Naive thymus-derived CD4-positive, alpha-beta T cell (primary cell): ENCODE data around the gene PLEKHO2. TPM values are rescaled to one million over a fixed set of nuclear protein-coding genes. Genes with fewer than 3 reads are reported as not detected.

Experiments used
- ATAC-seq: fragments of 150-1000 bp; cut with Tn5 transposase; 2 replicates; pipeline ENCODE4 v1.10.0; 2021; ENCODE audit warnings: mild to moderate bottlenecking, moderate library complexity
- CTCF ChIA-PET: fragments of 350-600 bp; sonication (Branson Sonifier 250); formaldehyde crosslinking; loops from one replicate; lab custom pipeline; 2021; ENCODE audit warnings: antibody characterized with exemption; lab: Charles Lee
- POLR2A ChIA-PET: fragments of 350-600 bp; sonication (Branson Sonifier 250); formaldehyde crosslinking; loops from one replicate; lab custom pipeline; 2021; ENCODE audit warnings: antibody characterized with exemption, inconsistent platforms; lab: Charles Lee
- DNase-seq, 9 donors: peaks; one replicate each; pipeline versions ENCODE4 v3.0.0 to v3.0.0-alpha.2; 2020 to 2022; ENCODE audit warnings: mixed read lengths in 1 of 9
- H3K27ac ChIP-seq: one replicate; pipeline ENCODE4 v1.7.0; 2013; ENCODE audit warnings: mild to moderate bottlenecking, low read depth, low read length, moderate library complexity
- H3K27me3 ChIP-seq, 2 donors: one replicate each; pipeline ENCODE4 v1.7.0; 2013; ENCODE audit warnings: low read length in 2 of 2, mild to moderate bottlenecking in 2 of 2, moderate library complexity in 2 of 2; ENCODE audit not compliant: control insufficient read depth in 2 of 2, insufficient read depth in 2 of 2
- H3K36me3 ChIP-seq, 3 experiments: 1 replicate in 2 of 3; 2 replicates in 1 of 3; pipeline ENCODE4 v1.7.0; 2013; ENCODE audit warnings: low read length in 3 of 3, mild to moderate bottlenecking in 3 of 3, moderate library complexity in 1 of 3; ENCODE audit not compliant: insufficient read depth in 3 of 3, control insufficient read depth in 2 of 3
- H3K4me1 ChIP-seq, 2 donors: one replicate each; pipeline ENCODE4 v1.7.0; 2013; ENCODE audit warnings: low read length in 2 of 2, mild to moderate bottlenecking in 2 of 2, moderate library complexity in 1 of 2; ENCODE audit not compliant: control insufficient read depth in 2 of 2, insufficient read depth in 2 of 2
- H3K4me3 ChIP-seq: 2 replicates; pipeline ENCODE4 v1.7.0; 2013; ENCODE audit warnings: mild to moderate bottlenecking, low read length
- H3K9me3 ChIP-seq, 3 experiments: 1 replicate in 2 of 3; 2 replicates in 1 of 3; pipeline ENCODE4 v1.7.0; 2013; ENCODE audit warnings: low read length in 3 of 3; ENCODE audit not compliant: control insufficient read depth in 2 of 3
- H3K27ac Mint-ChIP-seq, 9 donors: one replicate each; pipeline ENCODE4 v1.8.0; 2020 to 2022; ENCODE audit warnings: mixed read lengths in 9 of 9, mild to moderate bottlenecking in 8 of 9, moderate library complexity in 5 of 9, inconsistent platforms in 2 of 9
- H3K27me3 Mint-ChIP-seq, 5 donors: one replicate each; pipeline ENCODE4 v1.8.0; 2021 to 2022; ENCODE audit warnings: mixed read lengths in 5 of 5, mild to moderate bottlenecking in 1 of 5
- H3K36me3 Mint-ChIP-seq, 5 donors: one replicate each; pipeline ENCODE4 v1.8.0; 2020 to 2022; ENCODE audit warnings: mixed read lengths in 5 of 5, mild to moderate bottlenecking in 3 of 5, inconsistent platforms in 1 of 5
- H3K4me1 Mint-ChIP-seq, 7 donors: one replicate each; pipeline ENCODE4 v1.8.0; 2020 to 2022; ENCODE audit warnings: mixed read lengths in 7 of 7, mild to moderate bottlenecking in 3 of 7, inconsistent platforms in 1 of 7
- H3K4me3 Mint-ChIP-seq, 10 donors: one replicate each; pipeline ENCODE4 v1.8.0; 2020 to 2022; ENCODE audit warnings: mild to moderate bottlenecking in 10 of 10, mixed read lengths in 10 of 10, moderate library complexity in 6 of 10, inconsistent platforms in 2 of 10
- H3K9me3 Mint-ChIP-seq, 11 donors: one replicate each; pipeline ENCODE4 v1.8.0; 2020 to 2022; ENCODE audit warnings: mixed read lengths in 11 of 11, mild to moderate bottlenecking in 4 of 11, inconsistent platforms in 1 of 11, moderate library complexity in 1 of 11
- intact Hi-C, 2 donors: fragments of 100-400 bp; cut with micrococcal nuclease; formaldehyde crosslinking; loops; one replicate each; pipeline ENCODE4 v1.15.1; 2023
- polyA plus RNA-seq, 2 donors: library from polyadenylated mRNA; unstranded; fragments of 300-500 nt; fragmentation: Illumina TruSeq; gene quantifications; one replicate each; pipeline ENCODE4 v1.2.3, GENCODE V29; 2021
- total RNA-seq, 6 experiments: library from RNA in 5 of 6; stranded (reverse) in 5 of 6; gene quantifications; 1 replicate in 5 of 6; 2 replicates in 1 of 6; pipeline ENCODE4 v1.2.3 and lab custom pipeline; 2021 to 2026

The PLEKHO2 gene
- total and polyA plus RNA-seq, 7 experiments from 2014 or later = 8.6 to 52.3 (median 14.0) TPM

GRCh38 chr15:64844576-64845145 is 2.9 kb downstream of the PLEKHO2 start:
- ChIA-PET POLR2A (interaction anchor here (3.9 kb wide), 1 partner anchor 49 kb away, joined by 37 read pairs; no protein-coding TSS in a partner anchor), CTCF (interaction anchor here (0.6 to 1.6 kb wide), 5 partner anchors 9 to 49 kb away, joined by 3 to 8 read pairs (median 3); no protein-coding TSS in a partner anchor)
- Mint-ChIP-seq H3K9me3 (no peaks in the 10 kb centered on the region), H3K36me3 (peaks cover 0 to 13% (median 7%) of the 10 kb centered on the region in 5 donors), H3K4me3 (peak overlapping the region; percentile 85 to 98 (median 96)), H3K27ac (peak overlapping the region; percentile 60 to 96 (median 89)), H3K4me1 (peaks cover 53 to 78% (median 68%) of the 10 kb centered on the region in 7 donors), H3K27me3 (no peaks in the 10 kb centered on the region)
- DNase-seq (peak in 1 of 9 donors; percentile 20), ATAC-seq (peak; percentile 11)
- Histone ChIP-seq H3K4me1 (peaks cover 39 to 41% of the 10 kb centered on the region in 2 donors), H3K4me3 (peak overlapping the region; percentile 55), H3K9me3 (no peaks in the 10 kb centered on the region), H3K27ac (peak overlapping the region; percentile 40), H3K36me3 (peaks cover 0 to 21% (median 0%) of the 10 kb centered on the region in 3 experiments), H3K27me3 (no peaks in the 10 kb centered on the region)
- intact Hi-C loops = loop anchor here (5.0 to 10.0 kb wide), 5 partner anchors 143 to 747 kb away; partner anchors contain the start of genes TRIP4 (in 2 of the 2), PARP16 (in 1 of the 2), PCLAF (in 1 of the 2) and SNX1 (in 1 of the 2)

GRCh38 chr15:64845183-64845611 is 3.5 kb downstream of the PLEKHO2 start:
- no peak for DNase-seq
- Histone ChIP-seq H3K9me3 (no peaks in the 10 kb centered on the region), H3K4me1 (peaks cover 39 to 41% of the 10 kb centered on the region in 2 donors), H3K27ac (peak overlapping the region; percentile 40), H3K27me3 (no peaks in the 10 kb centered on the region), H3K4me3 (peak overlapping the region; percentile 55), H3K36me3 (peaks cover 0 to 26% (median under 1%) of the 10 kb centered on the region in 3 experiments)
- no peak for ATAC-seq
- ChIA-PET POLR2A (interaction anchor here (0.6 to 3.9 kb wide), 3 partner anchors 9 to 1342 kb away, joined by 3 to 37 read pairs (median 5); no protein-coding TSS in a partner anchor), CTCF (interaction anchor here (0.6 to 1.6 kb wide), 5 partner anchors 9 to 57 kb away, joined by 3 to 8 read pairs (median 4); no protein-coding TSS in a partner anchor)
- intact Hi-C loops = loop anchor here in 1 of 2 donors (10.0 kb wide), 1 partner anchor 460 kb away; the partner anchor contains the start of genes PCLAF and TRIP4
- peak overlapping the region; percentile 85 to 98 (median 96) for H3K4me3 Mint-ChIP-seq
- peak overlapping the region; percentile 60 to 96 (median 89) for H3K27ac Mint-ChIP-seq
- H3K9me3 Mint-ChIP-seq = no peaks in the 10 kb centered on the region
- peaks cover 50 to 73% (median 64%) of the 10 kb centered on the region in 7 donors for H3K4me1 Mint-ChIP-seq
- peaks cover 0 to 13% (median 7%) of the 10 kb centered on the region in 5 donors for H3K36me3 Mint-ChIP-seq
- no peaks in the 10 kb centered on the region for H3K27me3 Mint-ChIP-seq

GRCh38 chr15:64845831-64846595 is 4.3 kb downstream of the PLEKHO2 start:
- POLR2A ChIA-PET = interaction anchor here (0.7 to 3.9 kb wide), 4 partner anchors 9 to 105 kb away, joined by 3 to 37 read pairs (median 4); no protein-coding TSS in a partner anchor
- no peak overlapping the region for H3K27ac ChIP-seq
- no peak for ATAC-seq
- no peaks in the 10 kb centered on the region for H3K27me3 ChIP-seq
- intact Hi-C loops = loop anchor here in 1 of 2 donors (10.0 kb wide), 1 partner anchor 461 kb away; the partner anchor contains the start of genes PCLAF and TRIP4
- CTCF ChIA-PET = interaction anchor here (1.2 to 1.6 kb wide), 3 partner anchors 10 to 419 kb away, joined by 3 to 7 read pairs (median 4); no protein-coding TSS in a partner anchor
- no peak overlapping the region for H3K4me3 ChIP-seq
- Mint-ChIP-seq H3K27me3 (no peaks in the 10 kb centered on the region), H3K4me1 (peaks cover 42 to 73% (median 62%) of the 10 kb centered on the region in 7 donors), H3K9me3 (no peaks in the 10 kb centered on the region), H3K27ac (peak overlapping the region in 8 of 9 donors; percentile 3 to 91 (median 78)), H3K36me3 (peaks cover 0 to 19% (median 10%) of the 10 kb centered on the region in 5 donors), H3K4me3 (peak overlapping the region in 5 of 10 donors; percentile 21 to 97 (median 59))
- no peak for DNase-seq
- peaks cover 33 to 36% of the 10 kb centered on the region in 2 donors for H3K4me1 ChIP-seq
- H3K36me3 ChIP-seq = peaks cover 0 to 34% (median 8%) of the 10 kb centered on the region in 3 experiments
- H3K9me3 ChIP-seq = no peaks in the 10 kb centered on the region

GRCh38 chr15:64847016-64847415 is 5.3 kb downstream of the PLEKHO2 start:
- H3K27ac Mint-ChIP-seq = peak overlapping the region in 7 of 9 donors; percentile 21 to 91 (median 33)
- CTCF ChIA-PET = interaction anchor here (1.2 to 1.4 kb wide), 2 partner anchors 11 to 420 kb away, joined by 3 to 4 read pairs; no protein-coding TSS in a partner anchor
- intact Hi-C loops = loop anchor here in 1 of 2 donors (10.0 kb wide), 1 partner anchor 462 kb away; the partner anchor contains the start of genes PCLAF and TRIP4
- H3K4me3 Mint-ChIP-seq = peak overlapping the region in 1 of 10 donors; percentile 14
- Histone ChIP-seq H3K9me3 (no peaks in the 10 kb centered on the region), H3K4me1 (peaks cover 30 to 34% of the 10 kb centered on the region in 2 donors), H3K27me3 (no peaks in the 10 kb centered on the region), H3K36me3 (peaks cover 0 to 43% (median 8%) of the 10 kb centered on the region in 3 experiments), H3K4me3 (no peak overlapping the region), H3K27ac (no peak overlapping the region)
- DNase-seq (no peak), ATAC-seq (no peak)
- peaks cover 48 to 82% (median 64%) of the 10 kb centered on the region in 7 donors for H3K4me1 Mint-ChIP-seq
- peaks cover 0 to 21% (median 14%) of the 10 kb centered on the region in 5 donors for H3K36me3 Mint-ChIP-seq
- H3K9me3 Mint-ChIP-seq = no peaks in the 10 kb centered on the region
- H3K27me3 Mint-ChIP-seq = no peaks in the 10 kb centered on the region
- POLR2A ChIA-PET = interaction anchor here (0.7 to 1.1 kb wide), 2 partner anchors 10 to 104 kb away, joined by 3 to 4 read pairs; no protein-coding TSS in a partner anchor

- Histone ChIP-seq H3K27me3 (no peaks in the 10 kb centered on the region), H3K4me1 (peaks cover 30 to 34% of the 10 kb centered on the region in 2 donors), H3K4me3 (no peak overlapping the region), H3K9me3 (no peaks in the 10 kb centered on the region), H3K36me3 (peaks cover 0 to 47% (median 8%) of the 10 kb centered on the region in 3 experiments), H3K27ac (no peak overlapping the region)
- no peaks in the 10 kb centered on the region for H3K27me3 Mint-ChIP-seq
- H3K4me3 Mint-ChIP-seq = no peak overlapping the region
- ATAC-seq (no peak), DNase-seq (no peak)
- intact Hi-C loops = loop anchor here in 1 of 2 donors (10.0 kb wide), 1 partner anchor 463 kb away; the partner anchor contains the start of genes PCLAF and TRIP4
- H3K36me3 Mint-ChIP-seq = peaks cover 0 to 21% (median 17%) of the 10 kb centered on the region in 5 donors
- ChIA-PET CTCF (interaction anchor here (1.2 kb wide), 1 partner anchor 12 kb away, joined by 4 read pairs; no protein-coding TSS in a partner anchor), POLR2A (no interaction called here)
- peak overlapping the region in 7 of 9 donors; percentile 21 to 74 (median 38) for H3K27ac Mint-ChIP-seq
- no peaks in the 10 kb centered on the region for H3K9me3 Mint-ChIP-seq
- peaks cover 49 to 82% (median 63%) of the 10 kb centered on the region in 7 donors for H3K4me1 Mint-ChIP-seq
These were observed 5.7 kb downstream of the PLEKHO2 start for GRCh38 chr15:64847448-64847847.
